ENCODE measurements around the gene DNAJB1.
"Not testable (repeated sequence)": the region's sequence is repeated elsewhere in the genome, so short reads cannot be mapped to it uniquely, and the experiment has no call there.

Gene DNAJB1

DNA sequence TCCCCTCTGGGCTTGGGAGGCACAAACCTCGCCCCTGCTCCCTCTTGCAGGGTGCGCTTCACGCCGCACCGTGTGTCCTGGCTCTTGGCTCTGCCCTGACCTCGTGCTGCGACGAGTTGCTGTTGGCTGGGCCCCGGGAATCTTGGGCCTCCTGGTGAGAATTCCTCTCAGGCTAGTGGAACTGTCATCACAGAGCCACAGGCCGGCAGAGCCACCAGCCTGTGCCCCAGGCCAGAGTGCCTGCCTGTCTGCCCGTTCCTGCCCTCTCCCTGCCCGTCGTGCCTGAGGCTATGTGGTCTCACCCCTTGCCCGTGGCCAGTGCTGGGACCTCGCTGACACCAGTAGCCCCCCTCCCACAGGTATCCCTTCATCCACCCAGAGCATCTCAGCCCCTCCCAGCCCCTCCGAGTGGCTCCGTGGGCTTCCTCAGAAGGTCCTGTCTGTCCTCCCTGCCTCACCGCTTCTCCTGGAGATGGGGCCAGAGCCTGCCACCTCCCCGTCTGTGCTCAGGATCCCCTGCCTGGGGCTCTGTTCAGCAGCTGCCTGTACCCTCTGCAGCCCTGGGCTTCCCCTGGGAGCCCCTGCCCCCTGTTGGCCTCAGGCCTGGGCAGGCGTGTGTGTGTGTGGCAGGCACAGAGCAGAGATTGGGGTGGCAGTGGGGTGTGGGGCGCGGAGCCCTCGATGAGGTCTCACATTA is 40.3 kb upstream of the DNAJB1 start:
- TF ChIP-seq, protein P1, sequence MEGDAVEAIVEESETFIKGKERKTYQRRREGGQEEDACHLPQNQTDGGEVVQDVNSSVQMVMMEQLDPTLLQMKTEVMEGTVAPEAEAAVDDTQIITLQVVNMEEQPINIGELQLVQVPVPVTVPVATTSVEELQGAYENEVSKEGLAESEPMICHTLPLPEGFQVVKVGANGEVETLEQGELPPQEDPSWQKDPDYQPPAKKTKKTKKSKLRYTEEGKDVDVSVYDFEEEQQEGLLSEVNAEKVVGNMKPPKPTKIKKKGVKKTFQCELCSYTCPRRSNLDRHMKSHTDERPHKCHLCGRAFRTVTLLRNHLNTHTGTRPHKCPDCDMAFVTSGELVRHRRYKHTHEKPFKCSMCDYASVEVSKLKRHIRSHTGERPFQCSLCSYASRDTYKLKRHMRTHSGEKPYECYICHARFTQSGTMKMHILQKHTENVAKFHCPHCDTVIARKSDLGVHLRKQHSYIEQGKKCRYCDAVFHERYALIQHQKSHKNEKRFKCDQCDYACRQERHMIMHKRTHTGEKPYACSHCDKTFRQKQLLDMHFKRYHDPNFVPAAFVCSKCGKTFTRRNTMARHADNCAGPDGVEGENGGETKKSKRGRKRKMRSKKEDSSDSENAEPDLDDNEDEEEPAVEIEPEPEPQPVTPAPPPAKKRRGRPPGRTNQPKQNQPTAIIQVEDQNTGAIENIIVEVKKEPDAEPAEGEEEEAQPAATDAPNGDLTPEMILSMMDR (IDR thresholded peaks at IDR 0.05; ENCODE audit: control insufficient read depth, extremely low read depth, insufficient read depth): no peak
- H3K4me3 ChIP-seq (ENCODE audit: low read depth, low read length): no peak overlapping the region
- DNase-seq (ENCODE audit: low read depth): no peak

DNA sequence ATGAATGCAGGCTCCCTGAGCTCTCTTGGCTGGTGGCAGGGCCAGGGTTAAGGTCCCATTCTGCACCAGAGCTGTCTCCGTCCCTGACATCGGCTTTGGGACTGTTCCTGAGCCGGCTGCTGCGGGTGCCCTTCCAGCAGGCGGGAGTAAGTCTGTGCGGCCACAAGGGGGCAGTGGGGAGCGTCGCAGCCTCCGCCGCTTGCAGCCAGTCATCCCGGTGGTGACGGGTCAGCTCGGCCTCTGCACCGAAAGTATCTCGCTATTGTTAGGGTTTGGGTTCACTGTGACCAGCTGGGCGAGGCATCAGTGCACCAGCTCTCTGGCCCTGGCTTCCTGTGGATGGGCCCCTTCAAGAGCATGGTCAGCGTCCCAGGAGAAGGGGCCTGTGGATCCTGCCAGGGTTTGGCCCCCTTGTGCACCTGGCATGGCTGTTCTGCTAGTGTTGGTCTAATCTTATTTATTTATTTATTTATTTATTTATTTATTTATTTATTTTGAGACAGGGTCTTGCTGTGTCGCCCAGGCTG is 38.5 kb upstream of the DNAJB1 start:
- TF ChIP-seq, protein P1 (IDR thresholded peaks at IDR 0.05; ENCODE audit: control insufficient read depth, extremely low read depth, insufficient read depth): peak; percentile 96
- H3K4me3 ChIP-seq (ENCODE audit: low read depth, low read length): no peak overlapping the region
- no peak for DNase-seq (ENCODE audit: low read depth)

DNA sequence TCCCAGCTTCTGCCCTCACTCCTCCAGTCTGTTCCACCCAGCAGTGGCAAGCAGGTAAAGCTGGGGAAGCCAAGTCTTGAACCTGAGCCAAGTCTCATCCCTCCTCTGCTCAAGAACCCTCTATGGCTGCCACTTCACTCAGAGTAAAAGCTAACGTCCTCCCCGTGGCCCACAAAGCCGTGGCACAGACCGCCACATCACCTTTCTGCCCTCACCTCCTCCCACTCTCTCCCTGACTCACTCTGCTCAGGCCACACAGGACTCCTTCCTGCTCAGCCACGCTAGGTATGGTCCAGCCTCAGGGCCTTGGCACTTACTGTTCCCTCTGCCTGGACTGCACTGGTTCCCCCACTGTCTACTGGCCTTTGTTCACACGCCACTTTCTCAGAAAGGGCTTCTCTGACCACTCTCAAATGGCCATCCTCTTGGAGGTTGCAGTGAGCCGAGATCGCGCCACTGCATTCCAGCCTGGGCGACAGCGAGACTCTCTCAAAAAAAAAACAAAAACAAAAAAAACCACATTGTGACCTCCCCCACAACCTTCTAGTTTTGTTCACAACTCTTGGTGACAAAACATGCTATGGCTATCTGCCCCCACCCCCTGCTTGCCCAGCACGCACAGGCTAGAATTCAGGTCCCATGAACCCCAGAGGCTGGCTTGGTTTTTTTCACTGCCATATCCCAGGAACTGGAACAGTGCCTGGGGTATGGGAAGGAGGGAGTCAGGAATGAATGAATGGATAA is 37.9 kb upstream of the DNAJB1 start:
- no peak for DNase-seq (ENCODE audit: low read depth)
- no peak overlapping the region for H3K4me3 ChIP-seq (ENCODE audit: low read depth, low read length)
- TF ChIP-seq, protein P1 (IDR thresholded peaks at IDR 0.05; ENCODE audit: control insufficient read depth, extremely low read depth, insufficient read depth): no peak

DNA sequence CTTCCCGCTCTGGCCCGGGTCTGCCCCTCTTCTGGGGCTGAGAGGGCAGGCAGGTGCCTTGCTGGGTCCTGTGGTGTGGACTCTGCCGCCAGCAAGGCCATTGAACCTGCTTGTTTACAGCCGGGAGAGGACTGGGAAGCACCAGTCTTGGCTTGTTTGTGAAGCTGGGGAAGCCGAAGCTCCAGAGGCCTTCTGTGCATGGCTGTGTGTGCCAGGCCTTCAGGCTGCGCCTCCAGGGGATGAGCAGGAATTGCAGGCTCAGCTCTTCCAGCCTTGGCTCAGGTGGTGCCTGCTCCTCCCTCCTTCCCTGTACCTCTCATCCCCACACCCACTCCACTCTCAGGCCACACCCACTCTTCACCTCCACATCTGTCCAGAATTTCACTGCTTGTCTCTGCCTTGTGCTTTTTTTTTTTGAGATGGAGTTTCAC is 36.2 kb upstream of the DNAJB1 start:
- DNase-seq (ENCODE audit: low read depth): peak; percentile 89
- TF ChIP-seq, protein P1 (IDR thresholded peaks at IDR 0.05; ENCODE audit: control insufficient read depth, extremely low read depth, insufficient read depth): peak; percentile 46
- 0 out of 2 replicates have a peak overlapping the region, but pooled peaks have one; percentile 18 for H3K4me3 ChIP-seq (ENCODE audit: low read depth, low read length)

DNA sequence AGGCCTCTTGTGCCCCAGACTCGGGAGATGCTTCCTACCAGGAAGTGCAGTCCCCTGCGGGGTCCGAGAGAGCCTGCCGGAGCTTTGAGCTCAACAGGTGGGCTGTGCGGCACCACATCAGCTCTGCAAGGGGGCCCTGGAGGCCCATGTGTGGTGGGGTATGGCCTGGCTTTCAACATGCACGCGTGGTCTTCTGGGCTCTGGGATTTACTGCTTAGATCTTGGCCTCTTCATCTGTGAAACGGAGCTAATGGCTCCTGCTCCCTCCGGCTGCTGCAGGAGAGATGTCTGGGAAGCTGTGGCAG is 35.7 kb upstream of the DNAJB1 start:
- 0 out of 2 replicates have a peak overlapping the region, but pooled peaks have one; percentile 18 for H3K4me3 ChIP-seq (ENCODE audit: low read depth, low read length)
- DNase-seq (ENCODE audit: low read depth): no peak
- TF ChIP-seq, protein P1 (IDR thresholded peaks at IDR 0.05; ENCODE audit: control insufficient read depth, extremely low read depth, insufficient read depth): no peak

DNA sequence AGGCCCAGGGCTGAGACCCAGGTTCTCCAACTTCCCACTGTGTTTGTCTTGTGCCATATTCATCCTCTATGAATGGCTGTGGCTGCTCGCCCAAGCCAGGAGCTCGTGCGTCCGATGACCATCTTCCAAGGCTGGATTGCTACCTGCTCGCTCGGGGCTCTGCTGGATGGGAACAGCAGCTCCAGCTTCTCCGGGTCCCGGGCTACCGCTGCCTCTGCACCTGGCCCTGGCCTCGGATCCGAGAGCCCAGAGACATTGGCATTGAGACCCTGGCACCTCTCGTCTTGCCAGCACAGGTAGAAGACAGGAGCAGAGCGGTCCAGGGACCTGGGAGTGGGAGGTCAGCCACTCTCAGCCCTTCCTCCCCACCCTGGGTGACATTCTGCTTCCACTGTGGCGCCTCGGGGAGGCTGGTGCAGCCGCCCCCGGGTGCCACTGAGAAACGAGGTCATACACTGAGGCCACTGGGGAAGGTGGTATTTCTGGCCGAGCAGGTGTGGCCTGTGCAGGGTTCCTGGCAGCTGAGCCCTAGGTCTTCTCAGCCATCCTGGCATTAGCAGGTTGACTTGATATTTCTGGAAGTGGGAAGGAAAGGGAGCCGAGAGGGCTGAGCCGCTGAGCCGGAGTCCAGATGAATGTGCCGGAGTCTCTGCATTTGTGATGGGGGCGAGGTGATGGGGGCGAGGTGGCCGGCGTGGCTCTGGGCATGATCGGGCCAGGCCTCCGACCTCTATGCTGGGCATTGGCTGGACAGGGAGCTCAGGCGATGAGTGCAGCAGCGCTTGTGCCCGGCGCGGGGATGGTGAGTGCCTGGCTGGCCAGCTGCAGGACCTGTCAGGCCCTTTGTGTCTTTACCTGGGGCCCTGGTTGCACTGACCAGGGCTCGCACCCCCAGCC is 35.1 kb upstream of the DNAJB1 start:
- no peak for DNase-seq (ENCODE audit: low read depth)
- TF ChIP-seq, protein P1 (IDR thresholded peaks at IDR 0.05; ENCODE audit: control insufficient read depth, extremely low read depth, insufficient read depth): no peak
- no peak overlapping the region for H3K4me3 ChIP-seq (ENCODE audit: low read depth, low read length)

DNA sequence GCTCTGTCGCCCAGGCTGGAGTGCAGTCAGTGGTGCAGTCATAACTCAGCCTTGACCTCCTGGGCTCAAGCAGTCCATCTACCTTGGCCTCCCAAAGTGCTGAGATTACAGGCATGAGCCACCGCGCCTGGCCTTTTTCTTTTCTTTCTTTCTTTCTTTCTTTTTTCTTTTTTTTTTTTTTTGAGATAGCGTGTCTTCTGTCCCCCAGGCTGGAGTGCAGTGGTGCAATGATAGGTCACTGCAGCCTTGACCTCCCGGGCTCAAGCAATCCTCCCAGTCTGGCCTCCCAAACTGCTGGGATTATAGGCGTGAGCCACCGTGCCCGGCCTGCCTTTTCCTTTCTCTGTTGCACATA is 33.8 kb upstream of the DNAJB1 start:
- not testable (repeated sequence) for DNase-seq (ENCODE audit: low read depth); H3K4me3 ChIP-seq (ENCODE audit: low read depth, low read length)
